ENCODE measurements around the gene FAAP20.
A peak's percentile ranks its signal among the peaks of the same experiment; 100 is the strongest.

The FAAP20 gene

GRCh38 chr1:2212274-2212531 lies 17.6 kb upstream of the FAAP20 start:
- FAIRE-seq (no peak), DNase-seq (ENCODE audit: low spot score) (no peak)

GRCh38 chr1:2210786-2211185 lies 16.2 kb upstream of the FAAP20 start:
- FAIRE-seq (no peak), DNase-seq (ENCODE audit: low spot score) (no peak)

GRCh38 chr1:2210084-2210653 lies 15.6 kb upstream of the FAAP20 start:
- FAIRE-seq: no peak

DNA sequence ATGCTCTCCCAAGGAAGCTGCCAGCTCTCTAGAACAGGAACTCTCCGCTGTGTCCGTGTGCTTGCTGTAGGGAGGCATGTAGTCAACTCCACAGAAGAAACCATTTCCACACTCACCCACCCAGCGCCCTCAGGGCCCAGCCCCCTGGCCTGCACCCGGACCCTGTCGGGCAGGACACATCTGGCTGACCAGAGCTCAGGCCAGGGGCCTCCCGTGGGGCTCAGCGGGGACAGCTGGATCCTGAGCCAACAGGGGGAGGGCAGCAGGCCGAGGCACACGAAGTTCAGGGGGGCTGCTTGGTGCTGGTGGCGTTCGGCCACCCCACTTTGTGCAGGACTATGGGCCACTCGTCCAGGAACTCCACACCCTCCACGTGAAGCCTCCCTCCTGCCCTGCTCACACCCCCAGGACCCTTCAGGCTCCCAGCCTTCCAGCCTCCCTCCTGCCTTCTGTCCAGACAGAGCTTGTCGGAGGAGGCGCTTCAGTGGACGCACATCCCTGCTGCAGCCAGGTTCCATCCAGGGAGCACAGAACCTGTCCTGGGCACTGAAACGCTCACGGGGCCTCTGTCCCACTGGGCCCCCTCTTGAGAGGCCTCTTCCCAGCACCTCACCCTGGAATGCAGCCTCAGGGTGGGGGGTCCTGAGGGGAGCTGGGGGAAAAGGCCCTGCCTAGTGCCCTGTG lies 15.0 kb upstream of the FAAP20 start:
- DNase-seq (ENCODE audit: low spot score) (no peak), FAIRE-seq (no peak)

More at GRCh38 chr1:2210084-2210653, 15.6 kb upstream of the FAAP20 start:
- no peak for DNase-seq (ENCODE audit: low spot score)

DNA sequence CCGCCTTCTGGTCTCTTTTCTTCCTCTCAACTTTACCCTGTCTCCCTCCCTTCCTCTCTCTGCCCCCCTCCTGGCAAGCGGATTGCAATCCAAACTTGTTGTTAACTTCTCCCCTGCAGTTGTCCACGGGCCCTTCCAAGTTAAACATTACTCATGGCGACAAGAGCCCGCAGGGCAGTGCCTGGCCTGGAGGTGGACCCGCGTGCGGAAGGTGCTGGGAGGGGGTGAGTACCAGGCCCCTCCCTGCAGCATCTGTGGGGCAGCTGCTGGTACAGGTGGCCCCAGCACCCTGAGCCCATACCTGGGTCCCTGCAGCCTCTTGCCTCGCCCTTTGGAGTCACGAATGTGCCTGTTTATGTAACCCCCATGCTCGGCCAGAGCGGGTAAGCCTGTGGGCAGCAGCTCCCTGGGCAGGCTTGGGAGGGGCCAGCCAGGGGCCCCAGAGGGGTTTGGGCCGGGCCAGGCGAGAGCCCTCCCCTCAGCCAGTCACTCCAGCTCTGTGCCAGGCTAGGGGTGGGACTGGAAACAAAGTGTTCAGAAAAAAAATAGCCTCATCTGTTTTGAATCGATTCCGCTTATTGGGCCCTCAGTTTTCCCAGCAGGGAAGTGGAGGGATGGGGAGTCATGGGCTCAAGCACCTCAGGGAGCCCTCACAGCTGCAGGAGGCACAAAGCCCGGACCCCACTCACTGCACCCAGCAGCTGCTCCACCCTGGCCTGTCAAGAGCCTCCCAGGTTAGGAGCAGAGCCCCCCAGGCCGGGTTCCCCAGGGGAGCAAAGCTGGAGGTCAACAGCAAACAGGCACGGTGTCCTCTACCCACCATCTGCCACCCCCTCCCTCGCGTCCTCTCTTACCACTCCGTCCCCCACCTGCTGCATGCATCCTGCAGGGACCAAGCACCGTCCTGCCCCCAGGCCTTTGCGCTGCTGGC lies 14.0 kb upstream of the FAAP20 start:
- DNase-seq (ENCODE audit: low spot score): peak; percentile 66
- peak; percentile 41 for FAIRE-seq

DNA sequence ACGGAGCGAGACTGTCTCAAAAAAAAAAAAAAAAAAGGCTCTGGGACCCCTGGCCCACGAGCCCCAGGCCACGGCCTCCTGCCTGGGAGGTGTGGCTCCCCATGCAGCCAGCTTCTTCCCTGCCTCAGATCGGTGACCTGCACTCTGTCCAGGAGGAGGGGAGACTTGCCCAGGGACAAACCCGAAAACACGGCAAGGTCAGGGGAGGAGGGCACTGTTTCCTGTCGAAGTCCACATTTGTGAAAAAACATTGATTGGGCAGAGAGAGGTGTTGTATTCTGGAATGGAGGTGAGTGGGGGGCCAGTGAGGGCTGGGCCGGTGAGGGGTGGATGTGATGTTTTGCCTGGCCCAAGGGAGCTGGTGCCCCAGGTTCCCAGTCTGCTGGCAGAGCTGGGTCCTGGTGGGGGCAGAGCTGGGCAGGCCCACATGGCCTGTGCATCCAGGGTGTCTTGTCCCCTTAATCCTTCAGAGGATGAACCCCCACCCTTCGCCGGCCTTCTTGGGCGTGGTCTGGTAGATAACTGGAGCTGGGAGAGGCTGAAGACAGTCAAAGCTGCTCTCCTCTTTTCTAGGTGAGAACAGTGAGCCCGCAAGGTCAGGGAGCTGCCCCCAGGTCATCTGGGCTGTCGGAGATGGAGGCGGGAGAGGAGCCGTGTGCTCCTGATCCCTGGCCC lies 12.4 kb upstream of the FAAP20 start:
- DNase-seq (ENCODE audit: low spot score) (no peak), FAIRE-seq (no peak)

DNA sequence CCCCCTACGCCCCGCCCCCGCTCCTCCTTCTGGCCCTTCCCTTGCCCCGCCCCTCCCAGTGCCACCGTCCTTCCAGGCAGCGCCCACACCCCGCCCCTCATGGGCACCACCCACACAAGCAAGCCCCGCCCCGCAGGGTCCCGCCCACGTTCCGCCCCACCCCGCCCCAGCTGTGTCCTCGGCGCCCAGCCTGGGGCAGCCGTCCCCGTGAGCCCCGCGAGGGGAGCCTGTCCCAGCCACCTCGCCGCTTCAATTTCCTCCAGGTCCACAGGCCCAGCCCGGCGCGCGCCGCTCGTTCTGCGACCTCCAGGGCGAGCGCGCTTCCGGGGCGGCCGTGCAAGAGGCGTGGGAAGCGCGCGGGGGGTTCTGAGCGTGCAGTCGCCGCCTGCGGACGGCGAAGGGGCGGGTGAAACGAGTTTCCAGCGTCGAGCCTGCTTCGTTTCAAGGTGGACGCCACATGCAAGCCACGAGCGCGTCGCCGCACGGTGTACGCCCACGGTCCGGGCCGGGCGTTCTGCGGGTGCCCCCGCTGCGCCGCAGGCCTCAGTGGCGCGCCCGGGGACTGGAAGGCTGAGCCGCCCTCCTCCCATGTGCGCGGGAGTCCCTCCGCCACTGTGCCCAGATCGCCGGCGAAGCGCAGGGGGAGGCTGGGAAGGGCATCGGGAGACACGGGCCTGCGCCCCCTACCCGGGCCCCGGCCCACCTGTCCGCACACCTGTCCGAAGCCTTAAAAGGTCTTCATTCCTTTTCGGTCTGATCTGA lies 10.8 kb upstream of the FAAP20 start:
- DNase-seq (ENCODE audit: low spot score): peak; percentile 63
- FAIRE-seq: no peak

DNA sequence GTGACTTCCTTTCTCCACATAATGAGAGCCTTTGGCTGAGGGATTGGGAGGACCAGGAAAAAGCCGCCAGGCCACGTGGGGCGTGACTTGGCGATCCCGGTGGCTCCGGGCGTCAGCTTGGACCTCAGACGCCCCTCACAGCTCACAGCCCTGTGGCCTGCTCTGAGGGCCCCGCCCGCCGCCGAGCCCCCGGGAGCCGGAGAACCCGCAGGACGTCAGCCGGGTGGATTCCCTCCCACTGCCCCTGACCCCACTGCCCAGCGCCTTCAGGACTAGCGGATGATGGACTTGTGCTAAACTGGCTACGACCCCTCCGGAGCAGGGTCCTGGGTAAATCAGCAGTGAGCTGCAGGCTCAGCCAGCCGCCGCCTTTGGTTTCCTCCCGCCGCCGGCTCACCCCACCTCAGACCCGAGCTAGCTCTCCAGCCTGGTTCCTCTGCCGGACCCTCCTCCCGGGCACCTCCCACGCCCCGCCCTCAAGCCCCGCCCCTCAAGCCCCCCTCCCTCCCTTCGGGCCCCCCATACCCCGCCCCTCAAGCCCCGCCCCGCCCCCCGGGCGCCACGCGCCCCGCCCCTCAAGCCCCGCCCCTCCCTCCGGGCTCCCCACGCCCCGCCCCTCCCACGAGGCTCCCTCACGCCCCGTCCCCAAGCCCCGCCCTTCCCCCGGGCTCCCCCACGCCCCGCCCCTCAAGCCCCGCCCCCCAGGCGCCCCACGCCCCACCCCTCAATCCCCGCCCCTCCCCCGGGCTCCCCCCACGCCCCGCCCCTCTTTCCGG lies 10.0 kb upstream of the FAAP20 start:
- DNase-seq (ENCODE audit: low spot score) (peak; percentile 8), FAIRE-seq (no peak)

DNA sequence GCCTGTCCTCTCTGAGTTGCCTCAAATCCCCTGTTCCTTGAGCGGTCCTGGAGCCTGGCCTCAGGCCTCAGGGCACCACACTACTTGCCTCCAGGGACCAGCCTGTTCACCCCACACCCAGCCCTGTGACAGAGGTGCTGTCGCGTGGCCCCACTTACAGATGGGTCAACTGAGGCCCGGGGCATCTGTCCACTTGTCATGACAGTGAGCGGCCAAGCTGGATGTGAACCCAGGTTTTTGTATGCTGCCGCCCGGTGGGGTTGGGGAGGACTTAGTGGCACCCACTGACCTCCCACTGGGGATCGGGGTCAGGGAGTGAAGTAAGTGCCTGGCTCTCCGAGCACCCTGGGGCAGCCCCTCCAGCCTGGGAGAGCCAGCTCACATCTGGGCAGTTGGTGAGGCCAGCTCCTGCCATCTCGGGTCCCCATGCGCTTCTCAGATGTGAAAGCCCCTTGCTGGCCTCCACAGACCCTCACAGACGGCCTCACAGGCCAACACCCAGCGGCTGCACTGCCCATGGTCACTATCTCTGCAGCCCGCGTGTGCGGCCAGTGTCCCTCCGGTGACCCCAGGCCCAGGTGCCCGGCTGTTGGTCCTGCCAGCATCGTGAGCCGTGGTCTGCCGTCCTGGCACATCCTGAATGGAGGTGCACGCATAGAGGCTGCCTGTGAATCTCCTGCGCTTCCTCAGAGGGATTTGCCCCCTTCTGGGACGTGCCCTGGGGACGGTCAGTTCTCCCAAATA lies 9.3 kb upstream of the FAAP20 start:
- FAIRE-seq (no peak), DNase-seq (ENCODE audit: low spot score) (no peak)

DNA sequence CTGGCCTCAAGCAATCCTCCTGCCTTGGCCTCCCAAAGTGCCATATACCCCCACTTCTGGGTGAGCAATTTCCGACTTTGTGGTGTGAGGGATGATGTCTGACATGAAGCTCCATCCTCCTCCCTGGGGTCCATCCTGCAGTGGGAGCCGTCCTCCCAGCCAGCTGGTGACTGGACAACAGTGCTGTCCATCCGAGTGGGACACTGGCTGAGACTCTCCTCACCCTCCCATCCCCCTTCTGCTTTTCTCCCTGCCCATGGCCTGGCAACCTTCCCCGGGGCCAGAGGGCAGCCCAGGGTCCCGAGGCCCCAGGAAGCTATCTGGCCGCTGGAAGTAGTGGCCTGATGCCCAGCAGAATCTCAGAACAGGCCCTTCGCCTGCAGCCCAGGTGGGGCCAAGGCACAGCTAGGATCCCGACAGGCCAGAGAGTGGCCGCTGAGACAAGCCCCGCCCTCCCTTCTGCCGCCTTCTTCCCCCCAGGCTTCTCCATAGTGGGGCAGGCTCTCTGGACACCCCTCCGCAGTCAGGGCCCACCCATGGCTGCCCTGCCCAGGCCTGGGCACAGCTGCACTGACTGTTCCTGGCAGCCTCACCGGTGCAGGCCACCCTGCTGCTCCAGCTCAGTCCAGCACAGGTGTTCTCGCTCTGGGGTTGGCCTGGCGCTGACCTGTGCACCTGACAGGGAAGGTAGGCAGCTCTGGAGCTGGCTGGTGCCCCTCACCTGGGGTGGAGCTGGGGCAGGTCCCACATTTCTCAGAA lies 8.4 kb upstream of the FAAP20 start:
- FAIRE-seq (no peak), DNase-seq (ENCODE audit: low spot score) (no peak)

- FAIRE-seq (no peak), DNase-seq (ENCODE audit: low spot score) (no peak)
Measured at GRCh38 chr1:2202008-2202575, 7.5 kb upstream of the FAAP20 start.

DNA sequence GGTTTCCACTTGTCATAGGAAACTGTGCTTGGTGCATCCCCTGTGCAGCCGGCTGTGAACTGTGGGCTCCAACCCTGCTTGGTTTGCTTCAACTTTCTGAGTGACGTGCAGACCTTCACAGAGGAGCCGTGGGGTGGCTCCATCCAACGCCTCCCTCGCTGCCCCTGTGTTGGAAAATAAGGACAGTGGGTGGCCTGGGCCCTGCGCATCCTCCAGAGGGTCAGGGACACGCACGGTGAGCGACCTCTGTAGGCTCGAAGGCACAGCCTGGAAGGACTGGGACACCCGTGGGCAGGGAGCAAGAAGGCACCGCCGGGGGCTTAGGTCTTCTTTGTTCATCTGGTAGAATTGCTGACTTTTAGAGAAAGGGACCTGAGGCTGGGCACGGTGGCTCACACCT lies 6.5 kb upstream of the FAAP20 start:
- no peak for DNase-seq (ENCODE audit: low spot score)
- no peak for FAIRE-seq

DNA sequence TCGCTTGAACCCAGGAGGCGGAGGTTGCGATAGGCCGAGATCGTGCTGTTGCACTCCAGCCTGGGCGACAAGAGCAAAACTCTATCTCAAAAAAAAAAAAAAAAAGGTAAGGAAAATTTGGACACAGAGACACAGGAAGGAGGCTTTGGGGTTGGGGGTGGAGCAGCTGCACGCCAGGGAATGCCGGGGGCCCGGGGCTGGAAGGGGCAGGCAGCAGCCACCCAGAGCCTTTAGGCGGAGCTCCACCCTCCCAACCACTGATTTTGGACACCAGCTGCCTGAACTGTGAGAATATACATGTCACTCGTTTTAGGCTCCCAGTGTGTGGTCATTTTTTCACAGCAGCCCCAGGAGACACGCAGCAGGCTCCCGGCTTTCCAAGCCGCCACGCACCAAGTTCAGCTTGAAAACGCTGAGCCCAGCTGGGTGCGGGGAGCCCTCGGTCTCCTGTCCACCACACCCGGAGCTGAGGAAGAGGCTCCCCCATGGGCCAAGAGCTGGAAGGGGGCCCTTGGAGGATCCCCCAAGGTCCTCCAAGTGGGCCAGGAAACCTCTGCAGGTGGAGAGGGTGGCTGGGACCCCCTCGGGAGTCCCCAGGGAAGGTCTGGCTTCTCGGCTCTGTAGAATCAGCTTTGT lies 5.9 kb upstream of the FAAP20 start:
- FAIRE-seq (no peak), DNase-seq (ENCODE audit: low spot score) (no peak)

DNA sequence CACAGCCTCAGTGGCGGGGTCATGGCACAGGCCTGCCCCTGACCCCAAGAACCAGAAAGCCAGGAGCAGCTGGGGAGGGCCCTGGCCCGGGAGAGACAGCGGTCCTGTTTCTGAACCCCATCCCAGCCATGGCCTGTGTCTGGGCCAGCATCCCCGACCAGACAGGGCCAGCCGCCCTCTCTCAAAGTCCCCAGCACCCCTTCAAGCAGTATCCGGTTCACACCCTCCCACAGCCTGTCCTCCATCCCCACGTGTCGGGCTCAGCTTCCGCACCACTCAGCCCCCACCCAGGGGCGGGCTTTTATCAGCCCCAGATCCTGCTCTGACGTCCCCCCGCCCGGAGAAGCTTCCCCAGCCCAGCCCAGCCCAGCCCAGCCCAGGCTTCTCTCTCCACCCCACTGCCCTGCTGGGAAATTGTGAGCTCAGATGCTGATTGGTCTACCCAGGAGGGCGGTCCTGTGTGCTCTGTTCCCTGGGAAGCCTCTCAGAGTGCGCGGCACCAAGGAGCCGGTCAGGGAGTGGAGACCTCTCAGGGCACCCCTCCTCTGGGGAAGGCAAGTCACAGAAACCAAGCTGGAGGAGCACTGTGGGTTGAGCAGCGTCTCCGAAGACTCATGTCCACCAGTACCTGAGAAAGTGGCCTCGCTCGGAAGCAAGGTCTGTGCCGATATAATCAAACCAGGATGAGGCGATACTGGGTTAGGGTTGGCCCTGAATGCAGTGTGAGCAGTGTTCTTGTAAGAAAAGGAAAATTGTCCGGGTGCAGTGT lies 4.7 kb upstream of the FAAP20 start:
- FAIRE-seq: no peak

DNA sequence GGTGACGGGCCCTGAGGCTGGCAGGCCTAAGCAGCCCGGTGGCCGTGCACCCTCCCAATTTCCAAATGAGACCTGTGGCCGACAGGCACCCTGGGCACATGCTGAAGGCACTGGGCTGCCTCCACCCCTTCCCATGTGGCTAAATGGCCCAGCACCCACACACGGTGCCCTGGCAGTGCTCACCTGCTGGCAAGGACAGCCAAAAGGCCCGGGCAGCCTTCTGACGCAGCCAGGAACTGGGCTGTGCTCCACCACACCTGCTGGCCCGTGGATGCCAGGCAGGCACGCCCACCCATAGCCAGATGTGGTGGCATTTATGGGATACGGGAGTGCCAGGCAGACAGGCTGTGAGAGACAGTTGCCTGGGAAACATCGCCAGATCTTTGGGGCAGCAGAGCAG lies 4.0 kb upstream of the FAAP20 start:
- no peak for DNase-seq (ENCODE audit: low spot score)
- FAIRE-seq: no peak

More for the DNA sequence above, 4.7 kb upstream of the FAAP20 start:
- DNase-seq (ENCODE audit: low spot score): peak; percentile 36

GRCh38 chr1:2197707-2198165 lies 3.2 kb upstream of the FAAP20 start:
- no peak for DNase-seq (ENCODE audit: low spot score)
- no peak for FAIRE-seq

DNA sequence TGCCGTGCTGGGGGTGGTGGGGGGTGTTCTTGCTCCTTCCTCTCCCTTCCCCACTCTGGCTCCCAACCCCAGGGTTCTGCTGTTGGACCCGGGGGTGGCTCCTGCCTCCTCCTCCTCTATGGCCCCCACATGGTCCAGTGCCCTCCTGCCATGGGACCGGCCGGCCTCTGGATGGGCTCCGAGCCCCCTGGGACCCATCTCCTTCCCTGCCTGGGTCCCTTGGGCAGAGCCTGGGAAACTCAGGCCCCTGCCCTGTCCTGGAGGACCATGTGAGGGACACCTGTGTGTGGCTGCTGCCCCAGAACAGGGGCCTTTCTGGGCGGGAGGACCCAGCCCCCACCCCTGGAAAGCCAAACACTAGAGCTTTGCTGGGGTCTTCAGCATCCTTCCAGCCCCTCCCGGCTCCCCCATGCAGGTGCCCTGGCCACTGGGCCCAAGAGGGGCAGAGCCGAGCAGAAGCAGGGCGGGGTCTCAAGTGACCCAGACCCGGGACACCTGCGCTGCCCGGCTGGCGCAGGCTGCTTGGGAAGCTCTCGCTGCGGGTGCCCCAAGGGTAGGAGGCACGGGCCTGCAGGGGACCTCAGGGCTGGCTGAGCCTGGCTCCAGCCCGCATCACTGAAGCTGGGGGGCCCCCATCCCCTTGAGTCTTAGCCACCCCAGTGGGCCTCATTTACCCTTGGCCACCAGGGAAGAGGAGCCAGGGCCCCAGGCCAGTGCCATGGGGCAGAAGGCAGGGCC lies 2.5 kb upstream of the FAAP20 start:
- no peak for FAIRE-seq
- no peak for DNase-seq (ENCODE audit: low spot score)
